Measurements from ENCODE around the gene CAV2. TPM values are rescaled to one million over a fixed set of nuclear protein-coding genes. Genes with fewer than 3 reads are reported as not detected.

The CAV2 gene
- total RNA-seq, 1 experiment from 2014 or later = 18.1 TPM

DNA sequence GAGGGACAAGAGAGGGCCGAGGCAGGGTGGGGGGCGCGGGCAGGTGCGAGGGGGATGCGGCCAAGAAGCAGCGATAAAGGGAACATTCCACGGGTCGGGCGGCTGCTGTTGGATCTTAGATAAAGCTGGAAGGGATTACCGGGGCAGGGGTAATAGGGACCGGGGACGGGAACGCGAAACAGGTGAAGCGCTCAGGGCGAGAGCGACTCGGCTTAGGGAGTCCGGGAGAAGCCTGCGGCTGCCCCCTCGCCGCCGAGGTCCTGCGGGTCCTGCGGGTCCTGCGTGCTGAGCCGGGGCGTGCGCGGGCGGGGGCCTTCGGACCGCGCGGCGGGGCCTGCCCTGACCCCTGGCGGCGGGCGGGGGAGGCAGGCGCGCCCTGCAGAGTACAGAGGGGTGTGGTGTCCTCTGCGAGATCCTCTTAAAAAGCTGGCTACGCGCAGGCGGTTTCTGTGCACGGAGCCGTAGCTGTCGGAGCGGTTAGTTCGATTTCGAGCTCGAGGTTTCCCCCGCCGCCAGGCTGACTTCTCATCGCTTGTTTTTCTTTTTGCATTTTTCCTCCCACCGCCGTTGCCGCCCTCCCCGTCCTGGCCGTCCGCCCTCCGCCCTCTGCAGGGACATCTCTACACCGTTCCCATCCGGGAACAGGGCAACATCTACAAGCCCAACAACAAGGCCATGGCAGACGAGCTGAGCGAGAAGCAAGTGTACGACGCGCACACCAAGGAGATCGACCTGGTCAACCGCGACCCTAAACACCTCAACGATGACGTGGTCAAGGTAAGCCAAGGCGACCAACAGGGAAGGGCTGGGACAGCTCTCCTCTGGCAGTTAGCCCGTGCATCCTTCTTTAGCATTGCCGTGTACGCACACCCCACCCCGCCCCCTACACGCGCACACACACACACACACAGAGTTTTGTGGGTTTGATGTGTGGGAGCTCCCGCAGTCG lies 26.6 kb downstream of the CAV2 start:
- peak overlapping the region; percentile 60 for H3K4me3 ChIP-seq (ENCODE audit: low read depth, low read length)
- peak overlapping the region; percentile 52 for H3K27ac Mint-ChIP-seq (ENCODE audit: unreplicated experiment)
- H3K4me1 Mint-ChIP-seq (ENCODE audit: low read depth, unreplicated experiment) = no peaks in the 10 kb centered on the region
- BruUV-seq (replicated peaks) = no TSS peak
- H3K27me3 Mint-ChIP-seq (ENCODE audit: insufficient read depth, unreplicated experiment) = no peaks in the 10 kb centered on the region
- no peaks in the 10 kb centered on the region for H3K9me3 Mint-ChIP-seq (ENCODE audit: unreplicated experiment)
- no peaks in the 10 kb centered on the region for H3K27me3 ChIP-seq (replicated peaks; ENCODE audit: control insufficient read depth, insufficient read depth, low read length)
- ChIA-PET CTCF (interaction anchor here (0.5 to 2.6 kb wide), 19 partner anchors 10 to 364 kb away, joined by 3 to 26 read pairs (median 3); partner anchors contain the start of gene CAV2), POLR2A (no interaction called here)
- H3K36me3 Mint-ChIP-seq (ENCODE audit: insufficient read depth, unreplicated experiment) = no peaks in the 10 kb centered on the region
- peak; percentile 75 to 88 for DNase-seq
- no peaks in the 10 kb centered on the region for H3K9me3 ChIP-seq
- H3K4me1 ChIP-seq = peaks cover 10% of the 10 kb centered on the region; the same call in 1 of the 2 replicates
- no peaks in the 10 kb centered on the region for H3K36me3 ChIP-seq (ENCODE audit: control insufficient read depth, insufficient read depth, low read length)
- TF ChIP-seq, protein P1, sequence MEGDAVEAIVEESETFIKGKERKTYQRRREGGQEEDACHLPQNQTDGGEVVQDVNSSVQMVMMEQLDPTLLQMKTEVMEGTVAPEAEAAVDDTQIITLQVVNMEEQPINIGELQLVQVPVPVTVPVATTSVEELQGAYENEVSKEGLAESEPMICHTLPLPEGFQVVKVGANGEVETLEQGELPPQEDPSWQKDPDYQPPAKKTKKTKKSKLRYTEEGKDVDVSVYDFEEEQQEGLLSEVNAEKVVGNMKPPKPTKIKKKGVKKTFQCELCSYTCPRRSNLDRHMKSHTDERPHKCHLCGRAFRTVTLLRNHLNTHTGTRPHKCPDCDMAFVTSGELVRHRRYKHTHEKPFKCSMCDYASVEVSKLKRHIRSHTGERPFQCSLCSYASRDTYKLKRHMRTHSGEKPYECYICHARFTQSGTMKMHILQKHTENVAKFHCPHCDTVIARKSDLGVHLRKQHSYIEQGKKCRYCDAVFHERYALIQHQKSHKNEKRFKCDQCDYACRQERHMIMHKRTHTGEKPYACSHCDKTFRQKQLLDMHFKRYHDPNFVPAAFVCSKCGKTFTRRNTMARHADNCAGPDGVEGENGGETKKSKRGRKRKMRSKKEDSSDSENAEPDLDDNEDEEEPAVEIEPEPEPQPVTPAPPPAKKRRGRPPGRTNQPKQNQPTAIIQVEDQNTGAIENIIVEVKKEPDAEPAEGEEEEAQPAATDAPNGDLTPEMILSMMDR (IDR thresholded peaks at IDR 0.05; ENCODE audit: insufficient read depth in 1 of 2, low read depth in 1 of 2, low read length in 1 of 2, severe bottlenecking in 1 of 2, unreplicated experiment in 1 of 2) = peak; percentile 66 to 91
- intact Hi-C loops (cut with micrococcal nuclease; ENCODE audit: unreplicated experiment) = loop anchor here (1.0 kb wide), 7 partner anchors 27 to 388 kb away; partner anchors contain the start of gene CAV2
- H3K4me3 Mint-ChIP-seq (ENCODE audit: unreplicated experiment) = peak overlapping the region; percentile 94

GRCh38 chr7:116526897-116527296 lies 27.4 kb downstream of the CAV2 start:
- Mint-ChIP-seq H3K9me3 (ENCODE audit: unreplicated experiment) (no peaks in the 10 kb centered on the region), H3K27me3 (ENCODE audit: insufficient read depth, unreplicated experiment) (no peaks in the 10 kb centered on the region), H3K4me1 (ENCODE audit: low read depth, unreplicated experiment) (no peaks in the 10 kb centered on the region), H3K4me3 (ENCODE audit: unreplicated experiment) (peak overlapping the region; percentile 94), H3K36me3 (ENCODE audit: insufficient read depth, unreplicated experiment) (no peaks in the 10 kb centered on the region), H3K27ac (ENCODE audit: unreplicated experiment) (peak overlapping the region; percentile 52)
- Histone ChIP-seq H3K36me3 (ENCODE audit: control insufficient read depth, insufficient read depth, low read length) (no peaks in the 10 kb centered on the region), H3K9me3 (no peaks in the 10 kb centered on the region), H3K4me1 (peaks cover 10% of the 10 kb centered on the region; the same call in 1 of the 2 replicates), H3K27me3 (replicated peaks; ENCODE audit: control insufficient read depth, insufficient read depth, low read length) (no peaks in the 10 kb centered on the region), H3K4me3 (ENCODE audit: low read depth, low read length) (peak overlapping the region; percentile 60)
- ChIA-PET CTCF (interaction anchor here (0.7 to 2.6 kb wide), 10 partner anchors 9 to 357 kb away, joined by 3 to 26 read pairs (median 4); partner anchors contain the start of gene CAV2), POLR2A (no interaction called here)
- intact Hi-C loops (cut with micrococcal nuclease; ENCODE audit: unreplicated experiment) = loop anchor here (1.0 kb wide), 6 partner anchors 28 to 389 kb away; partner anchors contain the start of gene CAV2
- BruUV-seq (replicated peaks) = no TSS peak
- TF ChIP-seq, protein P1 (IDR thresholded peaks at IDR 0.05; ENCODE audit: insufficient read depth in 1 of 2, low read depth in 1 of 2, low read length in 1 of 2, severe bottlenecking in 1 of 2, unreplicated experiment in 1 of 2) = no peak
- no peak for DNase-seq

DNA sequence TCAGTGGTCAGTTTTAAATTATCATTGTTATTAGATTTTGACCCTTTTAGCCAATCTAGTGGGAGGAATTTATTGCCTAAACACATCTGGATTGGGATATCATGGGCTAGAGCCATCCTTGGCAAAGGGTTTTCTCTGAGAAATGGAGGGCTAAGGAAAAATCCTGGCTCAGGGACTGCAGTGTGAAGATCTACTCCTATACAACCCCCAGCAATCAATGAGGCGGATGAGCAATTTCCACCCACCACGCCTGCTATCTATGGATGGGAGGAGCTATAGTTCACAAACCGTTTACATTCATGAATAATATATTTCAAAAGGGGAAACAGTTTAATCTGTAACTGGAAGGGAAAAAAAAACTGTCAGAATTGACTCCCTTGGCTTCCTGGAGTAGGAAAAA lies 28.0 kb downstream of the CAV2 start:
- intact Hi-C loops (cut with micrococcal nuclease; ENCODE audit: unreplicated experiment) = no loop called here
- TF ChIP-seq, protein P1 (IDR thresholded peaks at IDR 0.05; ENCODE audit: insufficient read depth in 1 of 2, low read depth in 1 of 2, low read length in 1 of 2, severe bottlenecking in 1 of 2, unreplicated experiment in 1 of 2) = no peak
- TSS peak; percentile 33 for BruUV-seq (replicated peaks)
- ChIA-PET POLR2A (no interaction called here), CTCF (interaction anchor here (0.6 to 2.6 kb wide), 2 partner anchors 61 to 268 kb away, joined by 3 to 23 read pairs; no protein-coding TSS in a partner anchor)
- H3K4me1 Mint-ChIP-seq (ENCODE audit: low read depth, unreplicated experiment) = no peaks in the 10 kb centered on the region
- H3K36me3 ChIP-seq (ENCODE audit: control insufficient read depth, insufficient read depth, low read length) = no peaks in the 10 kb centered on the region
- no peaks in the 10 kb centered on the region for H3K36me3 Mint-ChIP-seq (ENCODE audit: insufficient read depth, unreplicated experiment)
- no peaks in the 10 kb centered on the region for H3K27me3 Mint-ChIP-seq (ENCODE audit: insufficient read depth, unreplicated experiment)
- no peak overlapping the region for H3K4me3 Mint-ChIP-seq (ENCODE audit: unreplicated experiment)
- no peaks in the 10 kb centered on the region for H3K9me3 ChIP-seq
- DNase-seq = no peak
- no peak overlapping the region for H3K4me3 ChIP-seq (ENCODE audit: low read depth, low read length)
- peaks cover 6% of the 10 kb centered on the region; the same call in 1 of the 2 replicates for H3K4me1 ChIP-seq
- no peak overlapping the region for H3K27ac Mint-ChIP-seq (ENCODE audit: unreplicated experiment)
- H3K9me3 Mint-ChIP-seq (ENCODE audit: unreplicated experiment) = no peaks in the 10 kb centered on the region
- no peaks in the 10 kb centered on the region for H3K27me3 ChIP-seq (replicated peaks; ENCODE audit: control insufficient read depth, insufficient read depth, low read length)
